HG03139 (cell line): Measurements from ENCODE around the gene CCDC85C.

Experiments
- ATAC-seq: cut with Tn5 transposase; IDR thresholded peaks from one replicate; pipeline ENCODE4 v1.9.1; 2021; ENCODE audit not compliant: unreplicated experiment

The CCDC85C gene

DNA sequence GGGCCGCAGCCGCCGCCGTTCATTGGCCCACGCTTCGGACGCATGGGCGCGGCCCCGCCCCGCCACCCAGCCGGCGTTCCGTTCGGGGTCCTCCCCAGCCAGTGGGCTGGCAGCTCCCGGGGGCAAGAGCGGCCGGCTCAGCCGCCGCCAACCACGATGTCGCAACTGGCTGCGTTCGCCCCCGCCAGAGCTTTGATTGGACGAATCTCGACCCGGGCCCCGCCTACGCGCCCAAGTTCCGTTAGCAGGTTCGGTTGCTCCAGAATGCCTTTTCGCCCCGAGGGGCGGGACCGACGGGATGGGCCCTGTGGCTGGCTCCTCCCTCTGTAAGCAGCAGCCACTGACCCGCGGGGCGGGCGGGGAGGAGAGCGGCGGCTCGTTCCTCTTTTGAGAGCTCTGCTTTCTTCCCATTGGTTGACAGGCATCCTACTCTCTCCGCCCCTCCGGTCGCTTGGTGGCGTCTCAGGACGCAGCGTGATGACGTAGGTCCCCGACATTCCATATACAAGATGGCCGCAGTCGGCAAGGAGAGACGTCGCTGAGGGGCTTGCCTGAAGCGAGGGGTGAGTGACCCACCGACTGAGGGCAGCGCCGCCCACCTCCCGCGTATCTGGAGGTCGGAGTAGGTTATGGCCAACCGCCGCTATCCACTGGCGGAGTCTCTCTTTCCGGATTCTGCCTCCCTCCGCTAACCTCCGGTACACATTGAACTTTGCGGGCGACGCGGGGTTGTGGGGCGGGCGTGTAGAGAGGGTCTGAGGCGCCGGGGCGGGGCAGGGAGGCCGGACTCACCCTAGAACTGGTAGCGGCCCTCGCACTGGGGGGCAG, 122.9 kb downstream of the CCDC85C start, which contains the start of gene CCNK:
TSS of gene CCNK (plus strand) at position 493 of the 828 bp plus-strand sequence. CDS start 11,269 bp downstream, outside the sequence.
- peak; percentile 85 for ATAC-seq

DNA sequence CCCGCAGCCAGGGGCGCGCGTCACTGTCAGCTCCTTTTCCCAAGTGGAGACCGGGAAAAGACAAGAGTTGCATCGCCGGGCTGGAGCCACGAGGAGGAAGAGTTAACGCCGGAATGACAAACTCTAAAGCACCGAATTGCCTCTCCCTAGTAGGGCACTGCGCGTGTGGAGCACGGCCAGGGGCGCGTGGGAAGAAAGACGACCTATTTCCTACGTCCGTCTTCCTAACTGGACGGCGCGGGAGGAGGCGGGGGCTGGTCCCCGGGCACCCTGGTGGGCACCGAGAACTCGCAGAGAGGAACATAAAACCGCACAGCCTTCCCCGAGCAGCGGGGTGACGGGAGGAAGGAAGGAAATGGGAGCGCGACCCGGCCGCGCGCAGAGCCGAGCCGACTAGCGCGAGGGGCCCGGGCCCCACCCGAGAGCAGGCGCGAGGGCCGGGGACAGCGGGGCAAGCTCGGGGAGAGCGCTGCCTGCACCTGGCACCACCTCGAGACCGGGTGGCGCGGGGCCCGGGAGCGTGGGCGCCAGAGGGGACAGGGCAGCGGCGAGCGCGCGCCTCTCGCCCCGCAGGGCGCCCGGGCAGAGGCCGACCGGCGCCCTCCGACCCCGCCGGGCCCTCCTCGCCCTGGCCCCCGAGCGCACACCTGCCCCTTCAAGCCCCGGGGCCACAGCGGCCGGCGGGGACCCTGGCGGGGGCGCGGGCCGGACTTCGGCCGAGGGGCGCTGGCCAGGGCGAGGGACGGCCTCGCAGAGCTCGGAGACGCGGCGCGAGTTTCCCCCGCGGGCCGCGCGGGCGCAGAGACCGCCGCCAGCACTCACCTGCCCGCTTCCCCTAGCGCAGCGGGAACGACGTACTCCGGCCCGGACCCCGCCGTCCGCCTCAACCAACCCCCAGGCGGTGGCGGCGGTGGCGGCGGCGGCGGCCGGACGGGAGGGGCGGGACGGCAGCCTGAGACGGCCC, 123.8 kb downstream of the CCDC85C start, which contains the start of gene SETD3:
TSS of gene SETD3 (minus strand) at position 954 of the 964 bp plus-strand sequence. CDS start 15,054 bp downstream, outside the sequence.
- peak; percentile 3 for ATAC-seq

DNA sequence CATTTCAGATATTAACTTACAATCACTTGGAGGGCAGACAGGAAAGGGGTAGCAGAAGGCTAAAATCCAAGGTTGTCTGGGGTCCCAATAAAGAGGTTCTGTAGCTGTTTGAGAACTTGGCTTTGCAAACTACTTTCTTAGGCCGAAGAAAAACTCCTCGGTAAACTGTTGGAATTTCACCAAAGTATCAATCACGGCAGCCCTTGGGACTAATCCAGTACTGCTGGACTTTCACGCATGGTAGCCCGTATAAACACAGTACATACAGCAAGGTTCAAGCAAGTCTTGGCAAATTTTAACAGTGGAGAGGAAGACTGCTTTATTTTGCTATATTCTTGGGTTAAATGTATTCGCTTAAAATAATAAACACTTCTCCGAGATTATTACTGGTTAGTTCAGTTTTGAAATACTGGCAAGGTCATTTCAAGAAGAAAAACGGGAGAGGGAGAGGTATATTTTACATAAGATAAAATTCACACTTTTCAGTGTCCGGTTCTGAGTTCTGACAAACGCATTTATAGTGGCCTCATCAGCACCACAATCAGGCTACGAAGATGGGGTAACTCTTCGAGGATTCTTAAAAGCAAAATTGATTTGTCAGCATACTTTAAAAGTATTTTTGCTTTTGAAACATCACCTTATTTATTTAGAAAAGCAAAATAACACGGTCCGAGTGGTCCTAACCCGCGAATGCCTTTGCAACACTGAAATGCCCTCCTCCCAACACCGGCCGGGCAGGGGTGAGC, 124.7 kb downstream of the CCDC85C start:
- ATAC-seq: no peak

DNA sequence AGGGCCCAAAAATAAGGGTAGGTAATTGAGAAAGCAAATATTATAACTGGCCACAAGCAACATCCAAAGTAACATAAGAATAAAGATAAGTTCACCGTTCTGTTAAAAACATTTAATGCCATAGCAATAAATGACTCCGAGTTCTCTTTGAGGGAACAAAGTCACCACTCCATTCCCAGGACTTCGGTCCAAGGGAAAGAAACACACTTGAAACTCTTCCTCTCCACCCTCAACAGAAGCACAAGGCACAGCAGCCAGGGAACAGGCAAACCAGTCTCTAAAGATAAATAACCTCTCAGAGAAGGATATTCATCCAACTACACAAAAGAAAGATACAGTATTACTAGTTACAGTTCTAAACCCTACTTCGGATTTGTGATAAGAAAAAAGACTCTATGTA, 125.9 kb downstream of the CCDC85C start:
- ATAC-seq: no peak

DNA sequence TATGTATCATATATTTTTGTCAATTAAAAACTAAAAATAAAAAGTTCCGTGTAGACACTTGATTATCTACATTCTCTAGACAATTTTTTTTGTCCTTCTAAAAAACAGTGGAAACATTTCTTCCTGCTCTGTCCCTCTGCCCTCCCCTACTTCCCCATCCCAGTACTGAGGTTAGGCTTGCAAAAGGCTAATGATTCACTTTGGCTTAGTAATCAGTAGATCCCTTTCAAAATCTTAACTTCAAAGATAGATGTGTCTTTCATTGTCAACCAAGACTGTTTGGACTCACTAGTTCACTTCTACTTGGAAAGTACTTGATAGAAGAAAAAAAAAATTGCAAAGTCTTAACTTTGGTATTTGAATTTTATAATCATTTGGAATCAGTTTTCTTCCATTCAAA, 127.1 kb downstream of the CCDC85C start:
- ATAC-seq: no peak

DNA sequence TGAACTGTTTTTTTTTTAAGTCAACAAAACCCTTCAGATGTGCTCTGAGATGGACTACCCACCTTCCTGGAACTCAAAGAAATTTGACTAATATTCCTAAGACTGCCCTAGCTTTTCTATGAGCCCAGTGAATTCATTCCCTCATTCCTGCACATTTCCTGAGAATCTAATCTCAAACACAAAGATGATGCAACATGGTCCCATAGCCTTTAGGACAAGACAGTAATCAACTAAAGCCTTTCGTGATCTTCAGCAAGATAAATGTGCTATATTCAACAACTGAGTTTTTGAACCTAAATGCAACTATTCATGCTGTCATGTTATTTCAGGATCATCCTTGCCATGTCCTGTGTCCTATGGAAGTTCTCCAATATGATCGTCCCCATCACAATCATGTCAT, 128.3 kb downstream of the CCDC85C start:
- ATAC-seq: no peak

DNA sequence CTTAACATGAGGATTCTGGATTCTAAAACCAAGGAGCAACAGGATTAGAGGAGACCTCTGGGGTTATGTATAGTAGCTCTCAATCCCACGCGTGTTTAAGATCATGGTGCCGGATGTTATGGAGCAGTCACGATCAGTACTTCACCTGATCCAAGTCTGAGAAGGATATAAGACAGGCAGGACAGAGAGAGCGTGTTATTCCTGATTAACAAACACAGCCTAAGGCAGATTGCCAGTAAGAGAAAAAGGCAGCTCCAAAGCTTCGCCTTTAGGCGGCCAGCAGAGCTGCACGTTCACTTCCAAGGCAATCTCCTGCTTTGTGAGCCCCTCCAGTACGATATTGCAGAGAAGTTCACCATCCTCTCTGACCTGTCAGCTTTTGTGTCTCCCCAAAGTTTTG, 128.8 kb downstream of the CCDC85C start:
- ATAC-seq: no peak

DNA sequence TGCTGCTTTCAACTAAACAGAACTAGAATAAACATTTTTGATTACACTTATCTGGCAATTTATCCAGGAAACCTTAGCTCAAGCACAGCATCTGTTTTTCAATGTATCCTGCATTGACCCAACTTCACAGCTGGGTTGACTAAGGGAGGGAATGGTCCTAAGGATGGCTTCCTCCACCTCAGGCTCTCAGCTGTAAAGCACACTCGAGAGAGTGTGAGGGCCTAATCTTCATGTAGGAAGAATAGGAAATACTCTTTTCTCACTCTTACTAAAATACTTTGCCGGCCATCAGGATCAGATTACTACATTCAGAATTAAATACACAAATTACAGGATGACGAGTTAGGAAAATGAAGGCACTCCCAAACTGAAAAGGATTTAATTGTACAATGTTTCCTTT, 130.5 kb downstream of the CCDC85C start:
- no peak for ATAC-seq

DNA sequence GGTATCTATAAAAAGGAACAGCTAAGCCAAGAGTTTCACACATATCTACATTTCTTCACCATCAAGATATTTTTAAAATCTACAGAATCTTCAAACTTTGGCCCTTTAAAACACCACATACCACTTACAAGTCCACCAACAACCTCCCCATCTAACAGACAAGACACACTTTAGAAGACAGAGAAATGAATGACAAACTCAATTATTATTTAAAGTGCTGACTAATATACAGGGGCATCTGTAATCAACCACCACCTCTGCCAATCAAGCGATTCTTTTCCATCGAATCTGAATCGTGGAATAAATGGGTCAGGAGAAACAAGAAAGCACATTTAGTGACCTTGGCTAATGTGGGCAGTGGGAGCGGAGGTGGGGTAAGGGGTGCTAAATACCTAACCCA, 131.1 kb downstream of the CCDC85C start:
- no peak for ATAC-seq

DNA sequence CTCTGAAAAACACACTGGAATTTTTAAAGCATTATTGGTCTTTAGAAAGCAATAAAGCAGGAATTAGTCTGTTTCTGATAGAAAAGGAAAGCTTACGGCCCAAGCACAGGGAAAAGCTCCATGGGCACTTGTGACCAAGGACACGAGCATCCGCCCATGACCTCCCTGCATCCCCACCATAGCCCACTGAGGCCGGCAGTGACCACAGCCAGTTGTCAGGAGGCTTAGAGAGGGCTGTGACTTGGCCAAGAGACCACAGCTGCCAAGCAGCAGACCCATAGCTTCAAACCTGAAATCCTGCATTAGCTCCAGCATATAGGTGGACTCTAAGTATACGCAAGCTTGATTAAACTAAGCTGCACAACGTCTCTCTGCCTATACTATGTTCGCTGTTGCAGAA, 132.3 kb downstream of the CCDC85C start:
- ATAC-seq: no peak

DNA sequence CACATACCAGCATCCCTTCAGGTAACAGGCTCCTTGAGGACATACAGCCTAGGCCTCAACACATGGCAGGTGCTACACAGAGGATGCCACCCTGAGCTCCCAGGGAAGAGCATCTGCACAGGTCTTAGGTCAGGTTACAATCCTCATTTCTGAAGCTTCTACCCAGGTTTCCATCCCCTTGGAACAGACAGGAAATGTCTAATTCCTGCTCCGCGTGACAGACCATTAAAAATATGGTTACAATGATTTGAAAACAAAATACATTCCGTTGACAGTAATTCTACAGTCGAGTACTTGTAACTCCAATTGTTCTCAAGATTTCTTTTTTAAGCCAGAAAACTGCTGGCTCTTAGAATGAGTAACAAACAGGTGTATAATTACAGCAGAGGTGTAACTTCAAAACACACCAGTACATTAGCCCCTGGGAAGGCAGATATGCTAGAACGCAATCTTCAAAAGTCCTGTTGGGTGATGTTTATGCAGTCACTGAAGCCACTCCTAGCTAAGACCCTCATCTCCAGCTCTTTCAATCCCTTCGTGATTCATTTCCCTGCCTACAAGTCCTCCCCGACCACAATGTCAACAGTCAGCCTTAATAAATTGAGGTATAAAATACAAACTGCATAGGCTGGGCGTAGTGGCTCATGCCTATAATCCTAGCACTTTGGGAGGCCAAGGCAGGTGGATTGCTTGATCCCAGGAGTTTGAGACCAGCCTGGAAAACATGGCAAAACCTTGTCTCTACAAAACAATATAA, 135.0 kb downstream of the CCDC85C start:
- no peak for ATAC-seq

DNA sequence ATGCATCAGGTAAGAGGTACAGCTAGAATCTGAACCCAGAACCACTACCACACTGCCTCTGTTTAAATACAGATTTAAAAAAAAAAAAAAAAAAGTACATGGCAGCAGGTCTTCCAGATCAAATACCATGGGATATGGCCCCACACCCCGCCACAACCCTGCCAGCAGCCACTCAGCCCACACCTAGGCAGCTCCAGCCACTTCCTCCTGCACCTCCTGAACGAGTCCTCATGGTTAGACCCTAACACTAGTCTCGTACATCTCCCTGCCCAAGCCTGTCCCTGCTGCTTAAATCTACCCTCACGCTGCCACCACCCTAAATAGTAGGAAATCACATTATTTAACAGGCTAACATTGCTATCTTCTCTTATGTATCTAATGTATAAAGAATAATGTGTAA, 135.9 kb downstream of the CCDC85C start:
- no peak for ATAC-seq

DNA sequence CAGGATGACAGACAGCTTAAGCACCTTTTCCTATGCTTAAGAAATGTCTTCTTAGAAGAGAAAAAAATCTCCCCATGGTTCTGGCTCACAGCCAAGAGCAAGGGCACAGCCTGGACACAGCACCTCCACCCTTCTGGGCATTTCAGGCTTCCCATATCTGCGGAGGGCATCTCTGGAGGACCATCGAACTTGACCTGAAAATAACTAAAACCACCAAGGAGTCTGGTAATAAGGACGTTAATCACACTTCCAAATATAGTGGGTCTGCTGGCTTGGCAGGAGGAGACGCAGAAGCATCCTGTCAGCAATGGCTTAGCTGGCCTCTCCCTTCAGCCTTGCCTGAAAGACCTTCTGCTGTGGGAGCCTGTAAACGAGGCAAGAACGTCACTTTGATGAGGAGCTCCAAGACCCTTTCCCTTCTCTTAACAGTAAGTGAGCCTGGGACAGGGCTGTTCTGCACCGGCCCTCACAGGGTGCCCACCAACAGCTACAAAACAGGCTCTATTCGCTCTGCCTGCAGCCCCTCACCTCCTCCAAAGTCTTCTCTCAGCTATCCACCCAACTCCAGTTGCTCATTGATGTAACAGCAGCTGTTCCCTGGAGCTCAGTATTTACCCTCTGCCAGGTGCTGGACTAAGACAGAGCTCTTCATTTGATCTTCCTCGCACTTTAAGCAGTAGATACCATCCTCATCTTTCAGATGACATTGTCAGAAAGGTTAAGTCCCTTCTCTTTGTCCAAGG, 136.5 kb downstream of the CCDC85C start:
- ATAC-seq: no peak

DNA sequence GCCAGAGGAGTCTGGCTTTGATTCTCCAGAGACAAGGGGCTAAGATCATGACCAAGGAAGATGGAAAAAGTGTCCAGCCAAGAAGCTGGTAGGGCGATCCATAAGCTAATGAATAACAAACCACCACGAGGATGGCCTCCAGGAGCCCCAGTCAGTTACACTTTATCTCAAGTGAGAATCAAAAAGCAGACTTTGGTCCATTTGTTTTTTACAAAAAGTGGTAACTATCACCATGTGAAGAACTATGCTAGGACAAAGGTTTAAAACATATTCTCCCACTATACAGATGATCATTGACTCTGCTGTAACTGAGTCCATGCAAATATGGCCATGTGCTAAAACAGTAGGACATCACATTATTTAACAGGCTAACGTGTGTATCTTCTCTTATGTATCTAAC, 137.2 kb downstream of the CCDC85C start:
- no peak for ATAC-seq

DNA sequence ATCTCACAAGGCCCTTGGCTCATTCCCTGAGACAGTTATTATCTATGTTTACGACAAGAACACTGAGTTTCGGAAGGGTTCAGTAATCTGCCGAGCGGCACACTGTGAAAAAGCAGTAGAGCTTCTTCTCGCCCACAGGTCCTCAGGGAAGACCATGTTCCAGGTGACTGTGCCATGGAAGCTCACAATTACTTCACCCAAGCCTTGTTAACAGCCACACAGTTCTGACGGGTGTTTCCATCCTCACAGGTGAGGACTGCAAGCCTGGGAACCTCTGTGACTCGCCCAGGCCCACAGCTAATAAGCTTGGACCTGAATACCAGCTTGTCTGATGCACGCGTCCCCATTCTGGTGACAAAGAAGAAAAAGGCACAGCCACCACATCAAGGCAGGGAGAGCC, 138.7 kb downstream of the CCDC85C start:
- ATAC-seq: no peak

DNA sequence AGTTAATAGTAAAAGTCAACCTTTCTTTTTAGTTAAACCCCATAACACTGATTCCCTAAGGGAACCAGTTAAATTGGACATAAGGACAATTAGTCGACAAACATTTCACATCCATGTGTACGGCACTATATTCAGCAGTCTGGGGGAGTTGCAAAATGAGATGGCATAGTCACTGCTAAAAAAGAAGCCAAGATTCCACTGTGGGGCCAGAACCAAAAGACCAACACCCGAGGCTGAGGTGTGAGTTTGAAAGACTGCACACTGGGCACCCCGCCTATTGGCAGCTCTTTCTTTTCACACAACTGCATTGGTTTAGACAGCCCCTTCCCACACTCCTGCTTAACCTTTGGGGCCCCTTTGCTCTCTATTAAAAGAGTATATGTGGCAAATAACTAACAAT, 140.0 kb downstream of the CCDC85C start:
- no peak for ATAC-seq

DNA sequence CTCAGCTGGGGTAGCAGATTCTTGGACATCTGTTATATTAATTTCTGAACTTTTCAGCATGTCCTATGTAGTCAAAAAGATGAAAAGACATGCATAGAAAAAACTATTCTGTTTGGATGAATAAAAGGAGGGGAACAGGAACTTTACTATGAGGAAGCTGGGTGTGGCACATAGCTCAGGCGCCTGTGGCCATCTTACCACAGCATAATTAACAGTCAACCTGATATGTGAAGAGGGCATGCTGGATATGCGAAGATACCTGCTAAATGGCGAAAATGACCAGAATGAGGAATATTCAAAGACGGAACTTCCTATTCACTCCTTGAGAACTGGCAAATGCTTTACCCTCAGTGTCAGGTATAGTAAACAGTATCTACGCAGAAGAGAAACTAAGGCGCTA, 141.8 kb downstream of the CCDC85C start:
- ATAC-seq: no peak

DNA sequence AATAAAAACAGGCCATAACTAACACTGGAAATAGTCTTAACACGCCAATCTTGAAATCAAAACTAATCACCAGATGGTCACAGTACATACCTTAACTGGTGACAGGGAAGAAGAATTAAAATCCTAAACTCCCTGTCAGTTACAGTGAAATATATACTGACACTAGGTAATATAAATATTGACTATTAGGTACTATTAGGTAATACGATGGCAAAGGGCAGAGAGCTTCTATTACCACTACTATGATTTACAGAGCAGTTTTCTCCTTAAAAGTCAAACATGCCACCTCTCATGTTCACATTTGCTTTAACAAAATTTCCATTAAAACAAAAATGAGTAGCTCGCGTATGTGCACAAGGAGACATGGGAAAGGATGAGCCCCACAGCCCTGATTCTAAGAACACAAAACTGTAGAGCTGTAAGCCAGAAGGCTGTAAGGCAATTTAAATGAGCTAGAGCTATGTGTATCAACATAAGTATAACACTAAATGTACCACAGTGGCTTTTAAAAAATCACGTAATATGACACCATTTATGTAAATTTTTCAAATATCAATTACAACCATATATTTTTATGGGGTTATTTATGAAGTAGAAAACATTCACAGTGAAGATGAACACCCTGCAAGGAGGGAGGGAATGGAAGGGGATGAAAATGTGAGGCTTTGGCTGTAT, 142.5 kb downstream of the CCDC85C start:
- ATAC-seq: no peak

DNA sequence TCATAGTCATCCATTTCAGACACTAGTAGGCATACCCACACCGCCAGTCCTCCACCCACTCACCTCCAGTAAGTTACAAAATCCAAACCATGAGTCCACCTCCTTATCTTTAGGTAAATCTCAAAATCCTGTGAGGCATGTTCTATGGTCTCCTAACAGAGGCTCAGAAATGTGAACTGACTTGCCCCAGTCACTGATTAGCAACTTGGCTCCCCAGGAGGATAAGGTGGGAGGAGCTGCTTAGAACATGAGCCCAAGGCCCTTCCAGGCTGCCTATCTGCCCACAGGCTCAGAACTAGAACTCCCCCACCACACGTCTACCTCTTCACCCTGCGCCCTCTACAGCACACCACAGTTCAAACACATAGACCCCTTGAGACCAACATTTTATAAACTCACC, 143.2 kb downstream of the CCDC85C start:
- no peak for ATAC-seq
